ENCODE results near the gene CDSN. TPM values are rescaled to one million over a fixed set of nuclear protein-coding genes. Genes with fewer than 3 reads are reported as not detected.
"Not testable (repeated sequence)": the region's sequence is repeated elsewhere in the genome, so short reads cannot be mapped to it uniquely, and the experiment has no call there.

The CDSN gene
- total and polyA plus RNA-seq, 2 donors (not counting 1 experiment from before 2014, with no cell fraction given), result not detected

GRCh38 chr6:31068669-31069340, 51.4 kb downstream of the CDSN start:
- no peaks in the 10 kb centered on the region for H3K9me3 ChIP-seq (ENCODE audit: control insufficient read depth, insufficient read depth, low read depth, low read length)
- H3K4me2 ChIP-seq (ENCODE audit: extremely low read depth, insufficient read depth, low read length), result no peak overlapping the region
- no peak for TF ChIP-seq EZH2 (IDR thresholded peaks at IDR 0.05; ENCODE audit: low read length, missing control alignments)
- TF ChIP-seq, protein P1, sequence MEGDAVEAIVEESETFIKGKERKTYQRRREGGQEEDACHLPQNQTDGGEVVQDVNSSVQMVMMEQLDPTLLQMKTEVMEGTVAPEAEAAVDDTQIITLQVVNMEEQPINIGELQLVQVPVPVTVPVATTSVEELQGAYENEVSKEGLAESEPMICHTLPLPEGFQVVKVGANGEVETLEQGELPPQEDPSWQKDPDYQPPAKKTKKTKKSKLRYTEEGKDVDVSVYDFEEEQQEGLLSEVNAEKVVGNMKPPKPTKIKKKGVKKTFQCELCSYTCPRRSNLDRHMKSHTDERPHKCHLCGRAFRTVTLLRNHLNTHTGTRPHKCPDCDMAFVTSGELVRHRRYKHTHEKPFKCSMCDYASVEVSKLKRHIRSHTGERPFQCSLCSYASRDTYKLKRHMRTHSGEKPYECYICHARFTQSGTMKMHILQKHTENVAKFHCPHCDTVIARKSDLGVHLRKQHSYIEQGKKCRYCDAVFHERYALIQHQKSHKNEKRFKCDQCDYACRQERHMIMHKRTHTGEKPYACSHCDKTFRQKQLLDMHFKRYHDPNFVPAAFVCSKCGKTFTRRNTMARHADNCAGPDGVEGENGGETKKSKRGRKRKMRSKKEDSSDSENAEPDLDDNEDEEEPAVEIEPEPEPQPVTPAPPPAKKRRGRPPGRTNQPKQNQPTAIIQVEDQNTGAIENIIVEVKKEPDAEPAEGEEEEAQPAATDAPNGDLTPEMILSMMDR (conservative IDR thresholded peaks at IDR 0.05 in 1 of 2, IDR thresholded peaks at IDR 0.05 in 1 of 2; ENCODE audit: low read depth in 1 of 2, low read length in 2 of 2), result peak; percentile 86 to 91
- H3K79me2 ChIP-seq (ENCODE audit: control insufficient read depth, insufficient read depth, low read length), result no peaks in the 10 kb centered on the region
- no peaks in the 10 kb centered on the region for H3K36me3 ChIP-seq (ENCODE audit: control insufficient read depth, insufficient read depth, low read length)
- DNase-seq (ENCODE audit: low read depth in 2 of 2), result peak; percentile 82 to 85
- H3K4me3 ChIP-seq (replicated peaks in 1 of 4; ENCODE audit: control extremely low read depth in 1 of 4, insufficient read depth in 1 of 4, low read depth in 3 of 4, low read length in 4 of 4), result no peak overlapping the region
- peaks cover 2% of the 10 kb centered on the region for H3K27me3 ChIP-seq (ENCODE audit: control insufficient read depth, insufficient read depth, low read length)
- H3K9ac ChIP-seq (ENCODE audit: insufficient read depth, low read length), result no peak overlapping the region
- no peak overlapping the region for H2AFZ ChIP-seq (ENCODE audit: low read length)
- no peak overlapping the region for H3K27ac ChIP-seq (ENCODE audit: insufficient read depth, low read length)
- H3K4me1 ChIP-seq (ENCODE audit: control insufficient read depth, extremely low read depth, insufficient read depth, low read length), result peaks cover 5% of the 10 kb centered on the region
- no peaks in the 10 kb centered on the region for H4K20me1 ChIP-seq (ENCODE audit: control insufficient read depth, extremely low read depth, insufficient read depth, low read length)

DNA sequence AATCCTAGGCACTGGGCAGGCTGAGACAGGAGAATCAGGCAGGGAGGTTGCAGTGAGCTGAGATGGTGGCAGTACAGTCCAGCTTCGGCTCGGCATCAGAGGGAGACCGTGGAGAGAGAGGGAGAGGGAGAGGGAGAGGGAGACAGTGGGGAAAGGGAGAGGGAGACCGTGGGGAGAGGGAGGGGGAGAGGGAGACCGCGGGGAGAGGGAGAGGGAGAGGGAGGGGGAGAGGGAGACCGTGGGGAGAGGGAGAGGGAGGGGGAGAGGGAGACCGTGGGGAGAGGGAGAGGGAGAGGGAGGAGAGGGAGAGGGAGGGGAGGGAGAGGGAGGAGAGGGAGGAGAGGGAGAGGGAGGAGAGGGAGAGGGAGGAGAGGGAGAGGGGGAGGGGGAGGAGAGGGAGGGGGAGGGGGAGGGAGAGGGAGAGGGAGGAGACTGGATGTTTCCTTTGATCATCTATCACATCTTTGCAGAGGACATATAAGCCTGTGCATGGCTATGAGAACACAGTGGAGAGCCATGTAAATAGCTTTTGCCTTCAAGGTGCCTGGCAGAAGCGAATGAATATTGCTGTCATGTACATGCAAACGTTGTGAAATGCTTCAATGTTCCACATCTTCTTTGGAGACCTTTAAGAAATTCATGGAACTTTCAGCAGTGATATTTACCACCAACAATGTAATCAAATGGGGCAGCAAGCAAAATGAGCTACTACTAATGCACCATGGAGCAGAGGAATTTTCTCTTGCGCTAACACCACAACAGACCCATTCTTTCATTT, 52.2 kb downstream of the CDSN start:
- not testable (repeated sequence) for H3K79me2 ChIP-seq (ENCODE audit: control insufficient read depth, insufficient read depth, low read length); H4K20me1 ChIP-seq (ENCODE audit: control insufficient read depth, extremely low read depth, insufficient read depth, low read length); H3K4me3 ChIP-seq (replicated peaks in 1 of 4; ENCODE audit: control extremely low read depth in 1 of 4, insufficient read depth in 1 of 4, low read depth in 3 of 4, low read length in 4 of 4); H3K4me1 ChIP-seq (ENCODE audit: control insufficient read depth, extremely low read depth, insufficient read depth, low read length); H2AFZ ChIP-seq (ENCODE audit: low read length); H3K36me3 ChIP-seq (ENCODE audit: control insufficient read depth, insufficient read depth, low read length); H3K9me3 ChIP-seq (ENCODE audit: control insufficient read depth, insufficient read depth, low read depth, low read length); H3K4me2 ChIP-seq (ENCODE audit: extremely low read depth, insufficient read depth, low read length); H3K27ac ChIP-seq (ENCODE audit: insufficient read depth, low read length); H3K27me3 ChIP-seq (ENCODE audit: control insufficient read depth, insufficient read depth, low read length); DNase-seq (ENCODE audit: low read depth in 2 of 2); H3K9ac ChIP-seq (ENCODE audit: insufficient read depth, low read length)

GRCh38 chr6:31067028-31067427, 53.2 kb downstream of the CDSN start:
- not testable (repeated sequence) for H3K27me3 ChIP-seq (ENCODE audit: control insufficient read depth, insufficient read depth, low read length); H4K20me1 ChIP-seq (ENCODE audit: control insufficient read depth, extremely low read depth, insufficient read depth, low read length); H3K4me2 ChIP-seq (ENCODE audit: extremely low read depth, insufficient read depth, low read length); H3K9ac ChIP-seq (ENCODE audit: insufficient read depth, low read length); H3K9me3 ChIP-seq (ENCODE audit: control insufficient read depth, insufficient read depth, low read depth, low read length); H3K79me2 ChIP-seq (ENCODE audit: control insufficient read depth, insufficient read depth, low read length); DNase-seq (ENCODE audit: low read depth in 2 of 2); H3K4me1 ChIP-seq (ENCODE audit: control insufficient read depth, extremely low read depth, insufficient read depth, low read length); H3K4me3 ChIP-seq (replicated peaks in 1 of 4; ENCODE audit: control extremely low read depth in 1 of 4, insufficient read depth in 1 of 4, low read depth in 3 of 4, low read length in 4 of 4); H2AFZ ChIP-seq (ENCODE audit: low read length); H3K36me3 ChIP-seq (ENCODE audit: control insufficient read depth, insufficient read depth, low read length); H3K27ac ChIP-seq (ENCODE audit: insufficient read depth, low read length)

GRCh38 chr6:31065556-31065955, 54.7 kb downstream of the CDSN start:
- H3K9me3 ChIP-seq (ENCODE audit: control insufficient read depth, insufficient read depth, low read depth, low read length), result no peaks in the 10 kb centered on the region
- TF ChIP-seq, protein P1 (conservative IDR thresholded peaks at IDR 0.05 in 1 of 2, IDR thresholded peaks at IDR 0.05 in 1 of 2; ENCODE audit: low read depth in 1 of 2, low read length in 2 of 2), result no peak
- no peak for TF ChIP-seq EZH2 (IDR thresholded peaks at IDR 0.05; ENCODE audit: low read length, missing control alignments)
- peak in 1 of 2 donors; percentile 33 for DNase-seq (ENCODE audit: low read depth in 2 of 2)
- no peak overlapping the region for H3K27ac ChIP-seq (ENCODE audit: insufficient read depth, low read length)
- H2AFZ ChIP-seq (ENCODE audit: low read length), result no peak overlapping the region
- no peaks in the 10 kb centered on the region for H3K4me1 ChIP-seq (ENCODE audit: control insufficient read depth, extremely low read depth, insufficient read depth, low read length)
- H3K4me3 ChIP-seq (replicated peaks in 1 of 4; ENCODE audit: control extremely low read depth in 1 of 4, insufficient read depth in 1 of 4, low read depth in 3 of 4, low read length in 4 of 4), result no peak overlapping the region
- H3K9ac ChIP-seq (ENCODE audit: insufficient read depth, low read length), result no peak overlapping the region
- no peaks in the 10 kb centered on the region for H3K36me3 ChIP-seq (ENCODE audit: control insufficient read depth, insufficient read depth, low read length)
- no peaks in the 10 kb centered on the region for H3K79me2 ChIP-seq (ENCODE audit: control insufficient read depth, insufficient read depth, low read length)
- no peaks in the 10 kb centered on the region for H4K20me1 ChIP-seq (ENCODE audit: control insufficient read depth, extremely low read depth, insufficient read depth, low read length)
- H3K27me3 ChIP-seq (ENCODE audit: control insufficient read depth, insufficient read depth, low read length), result peaks cover 2% of the 10 kb centered on the region
- no peak overlapping the region for H3K4me2 ChIP-seq (ENCODE audit: extremely low read depth, insufficient read depth, low read length)
